Measurements from ENCODE around the gene MAP3K5. TPM values are rescaled to one million over a fixed set of nuclear protein-coding genes. Genes with fewer than 3 reads are reported as not detected.

Gene MAP3K5
- total and polyA plus RNA-seq, 2 of the 8 experiments (the other 6 are each of a cell fraction or from before 2014, with no cell fraction given): 0.63 to 2.6 TPM

DNA sequence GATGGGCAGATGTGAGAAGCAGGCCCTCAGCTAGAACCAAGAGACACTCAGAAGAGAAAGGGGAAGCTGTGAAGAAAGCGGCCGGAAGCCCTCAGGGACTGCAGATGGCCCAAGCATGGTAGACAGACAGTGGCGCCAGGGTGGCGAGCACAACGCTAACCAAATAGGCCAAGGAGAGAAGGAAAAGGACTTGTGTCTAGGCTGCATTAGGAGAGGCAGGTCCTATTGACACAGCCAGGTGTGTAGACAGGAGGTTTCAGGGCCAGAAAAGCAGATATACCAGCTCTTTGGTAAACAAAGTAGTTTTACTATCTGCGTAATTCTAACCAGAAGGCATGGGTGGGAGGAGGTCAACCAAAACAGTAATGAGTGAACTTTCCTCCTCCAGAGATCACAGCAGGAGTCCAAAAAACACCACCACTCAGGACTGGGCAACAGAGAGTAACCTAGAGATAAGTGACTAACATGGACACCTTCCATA, 226.2 kb downstream of the MAP3K5 start:
- H3K36me3 ChIP-seq (ENCODE audit: control insufficient read depth in 2 of 4, insufficient read depth in 4 of 4, low read length in 3 of 4): no peaks in the 10 kb centered on the region; a peak in 1 of 8 replicates
- H3K23ac ChIP-seq (ENCODE audit: insufficient read length): no peak overlapping the region
- no peaks in the 10 kb centered on the region for H3K4me1 ChIP-seq (replicated peaks in 1 of 4; ENCODE audit: control insufficient read depth in 3 of 4, insufficient read depth in 4 of 4, low read length in 3 of 4)
- no peak overlapping the region for H2BK120ac ChIP-seq (replicated peaks; ENCODE audit: low read depth, low read length)
- no peak overlapping the region for H3K27ac ChIP-seq (ENCODE audit: low read depth, low read length)
- H3K4ac ChIP-seq (replicated peaks; ENCODE audit: insufficient read length, low read depth, low read length): no peak overlapping the region
- H3K4me3 ChIP-seq (ENCODE audit: extremely low read depth in 1 of 4, insufficient read depth in 2 of 4, low read depth in 3 of 4, low read length in 4 of 4): no peak overlapping the region
- ChIA-PET POLR2A (ENCODE audit: partially characterized antibody) (no interaction called here), CTCF (ENCODE audit: partially characterized antibody) (interaction anchor here (1.1 to 2.4 kb wide), 5 partner anchors 14 to 249 kb away, joined by 3 to 7 read pairs (median 4); no protein-coding TSS in a partner anchor)
- no peak overlapping the region for H4K91ac ChIP-seq (replicated peaks; ENCODE audit: insufficient read length, low read length)
- TF ChIP-seq, protein P1, sequence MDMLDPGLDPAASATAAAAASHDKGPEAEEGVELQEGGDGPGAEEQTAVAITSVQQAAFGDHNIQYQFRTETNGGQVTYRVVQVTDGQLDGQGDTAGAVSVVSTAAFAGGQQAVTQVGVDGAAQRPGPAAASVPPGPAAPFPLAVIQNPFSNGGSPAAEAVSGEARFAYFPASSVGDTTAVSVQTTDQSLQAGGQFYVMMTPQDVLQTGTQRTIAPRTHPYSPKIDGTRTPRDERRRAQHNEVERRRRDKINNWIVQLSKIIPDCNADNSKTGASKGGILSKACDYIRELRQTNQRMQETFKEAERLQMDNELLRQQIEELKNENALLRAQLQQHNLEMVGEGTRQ (IDR thresholded peaks at IDR 0.05; ENCODE audit: low read length): no peak
- TF ChIP-seq EGR1 (IDR thresholded peaks at IDR 0.05; ENCODE audit: borderline replicate concordance, low read depth, low read length): no peak
- no peak for TF ChIP-seq BCL11A (IDR thresholded peaks at IDR 0.05; ENCODE audit: low read depth in 2 of 2, low read length in 2 of 2)
- TF ChIP-seq BRCA1 (IDR thresholded peaks at IDR 0.05; ENCODE audit: low read depth, low read length): no peak
- TF ChIP-seq, protein P2, sequence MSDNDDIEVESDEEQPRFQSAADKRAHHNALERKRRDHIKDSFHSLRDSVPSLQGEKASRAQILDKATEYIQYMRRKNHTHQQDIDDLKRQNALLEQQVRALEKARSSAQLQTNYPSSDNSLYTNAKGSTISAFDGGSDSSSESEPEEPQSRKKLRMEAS (IDR thresholded peaks at IDR 0.05): no peak
- TF ChIP-seq BACH1 (IDR thresholded peaks at IDR 0.05; ENCODE audit: low read length): no peak
- no peak for TF ChIP-seq RXRA (IDR thresholded peaks at IDR 0.05; ENCODE audit: insufficient read depth, low read depth, low read length)
- TF ChIP-seq GABPA (IDR thresholded peaks at IDR 0.05; ENCODE audit: borderline replicate concordance, insufficient read depth, low read length): no peak
- no peak for TF ChIP-seq CBX8 (IDR thresholded peaks at IDR 0.05; ENCODE audit: borderline replicate concordance, low read depth, low read length)
- no peak for TF ChIP-seq POLR2AphosphoS5 (IDR thresholded peaks at IDR 0.05; ENCODE audit: low read depth, low read length)
- H3K9ac ChIP-seq (replicated peaks in 1 of 4; ENCODE audit: extremely low read depth in 1 of 4, low read depth in 3 of 4, low read length in 3 of 4): no peak overlapping the region
- no peak overlapping the region for H2AFZ ChIP-seq (ENCODE audit: low read length)
- H3K14ac ChIP-seq (ENCODE audit: insufficient read length): no peak overlapping the region
- no peak overlapping the region for H2BK15ac ChIP-seq (ENCODE audit: low read length)
- H3K79me1 ChIP-seq (ENCODE audit: low read depth, low read length): no peaks in the 10 kb centered on the region
- no peak overlapping the region for H3K56ac ChIP-seq (replicated peaks; ENCODE audit: insufficient read length, low read depth, low read length)
- no peaks in the 10 kb centered on the region for H4K20me1 ChIP-seq (replicated peaks in 1 of 2; ENCODE audit: control insufficient read depth in 1 of 2, insufficient read depth in 2 of 2, low read length in 2 of 2)
- H4K5ac ChIP-seq (ENCODE audit: insufficient read length, low read depth, low read length): no peak overlapping the region
- H3K27me3 ChIP-seq (replicated peaks in 1 of 4; ENCODE audit: control insufficient read depth in 3 of 4, extremely low read depth in 1 of 4, insufficient read depth in 3 of 4, low read length in 3 of 4): no peaks in the 10 kb centered on the region
- H4K8ac ChIP-seq (ENCODE audit: extremely low read depth, insufficient read depth, low read length): no peak overlapping the region
- H2BK20ac ChIP-seq (ENCODE audit: low read length): no peak overlapping the region
- H2AK5ac ChIP-seq (ENCODE audit: low read depth, low read length): no peak overlapping the region
- H2BK12ac ChIP-seq (ENCODE audit: low read depth, low read length): no peak overlapping the region
- no peaks in the 10 kb centered on the region for H3K23me2 ChIP-seq (ENCODE audit: low read depth, low read length)
- no peaks in the 10 kb centered on the region for H3K9me3 ChIP-seq (ENCODE audit: insufficient read depth in 2 of 2, low read depth in 1 of 2, low read length in 1 of 2)
- WGBS, 2 experiments (ENCODE audit: extremely low coverage in 1 of 2, insufficient coverage in 1 of 2, insufficient read length in 1 of 2, insufficient replicate concordance in 2 of 2, low coverage in 1 of 2, low lambda C conversion rate in 2 of 2, missing lambda C conversion rate in 1 of 2): 91% methylated on average over 6 of the region's 6 CpGs; no CpG with 5 or more reads in 1 of the 2 experiments
- no peaks in the 10 kb centered on the region for H3K79me2 ChIP-seq (ENCODE audit: control insufficient read depth in 1 of 2, insufficient read depth in 2 of 2, low read length in 2 of 2)
- H3K18ac ChIP-seq (ENCODE audit: extremely low read depth, low read length): no peak overlapping the region
- FAIRE-seq (no peak), DNase-seq (ENCODE audit: low read depth in 1 of 2, low spot score in 2 of 2) (no peak)
- no peak overlapping the region for H2BK5ac ChIP-seq (ENCODE audit: low read depth, low read length)
- H3K4me2 ChIP-seq (ENCODE audit: insufficient read depth in 1 of 2, low read depth in 2 of 2, low read length in 2 of 2): no peak overlapping the region

Data from H1 (cell line).